Stimulated activated naive CD8-positive, alpha-beta T cell treated with anti-CD3 and anti-CD28 coated beads, Interleukin-15, amount 100 ng/mL, for 72 hours (primary cell): ENCODE measurements around the gene KRTAP12-3.
"Not testable (repeated sequence)": the region's sequence is repeated elsewhere in the genome, so short reads cannot be mapped to it uniquely, and the experiment has no call there.

Experiments used
- ATAC-seq: fragments of 150-1000 bp; cut with Tn5 transposase; 2 replicates; pipeline ENCODE4 v1.10.0; 2021; ENCODE audit warnings: mild to moderate bottlenecking, moderate library complexity
- DNase-seq, 2 donors: peaks; one replicate each; pipeline ENCODE4 v3.0.0; 2021 to 2022
- H3K27ac Mint-ChIP-seq, 2 donors: one replicate each; pipeline ENCODE4 v1.8.0; 2022; ENCODE audit warnings: mild to moderate bottlenecking in 2 of 2, mixed read lengths in 2 of 2, moderate library complexity in 2 of 2
- H3K27me3 Mint-ChIP-seq: one replicate; pipeline ENCODE4 v1.8.0; 2022; ENCODE audit warnings: mixed read lengths
- H3K4me1 Mint-ChIP-seq: one replicate; pipeline ENCODE4 v1.8.0; 2022; ENCODE audit warnings: mild to moderate bottlenecking, mixed read lengths
- H3K4me3 Mint-ChIP-seq, 2 donors: one replicate each; pipeline ENCODE4 v1.8.0; 2022; ENCODE audit warnings: mild to moderate bottlenecking in 2 of 2, mixed read lengths in 2 of 2, moderate library complexity in 1 of 2
- H3K9me3 Mint-ChIP-seq, 2 donors: one replicate each; pipeline ENCODE4 v1.8.0; 2022; ENCODE audit warnings: mixed read lengths in 2 of 2

KRTAP12-3 gene

GRCh38 chr21:44638506-44639330, 19.0 kb upstream of the KRTAP12-3 start:
- not testable (repeated sequence) for H3K4me1 Mint-ChIP-seq, DNase-seq, H3K4me3 Mint-ChIP-seq, ATAC-seq, H3K27me3 Mint-ChIP-seq
- Mint-ChIP-seq H3K27ac (peak overlapping the region; percentile 53 to 83), H3K9me3 (peaks cover 26 to 43% of the 10 kb centered on the region in 2 donors)

- H3K27ac Mint-ChIP-seq = peak overlapping the region in 1 of 2 donors; percentile 53
- H3K9me3 Mint-ChIP-seq = peaks cover 28 to 44% of the 10 kb centered on the region in 2 donors
- no peak overlapping the region for H3K4me3 Mint-ChIP-seq
- peaks cover 10% of the 10 kb centered on the region for H3K4me1 Mint-ChIP-seq
- no peaks in the 10 kb centered on the region for H3K27me3 Mint-ChIP-seq
- DNase-seq (no peak), ATAC-seq (no peak)
Measured at GRCh38 chr21:44639331-44639655, 18.4 kb upstream of the KRTAP12-3 start.

- Mint-ChIP-seq H3K27me3 (no peaks in the 10 kb centered on the region), H3K4me3 (no peak overlapping the region), H3K27ac (no peak overlapping the region), H3K9me3 (peaks cover 33 to 48% of the 10 kb centered on the region in 2 donors), H3K4me1 (peaks cover 10% of the 10 kb centered on the region)
- ATAC-seq = no peak
- DNase-seq = no peak
Measured at GRCh38 chr21:44640761-44641160, 17.0 kb upstream of the KRTAP12-3 start.

GRCh38 chr21:44643741-44644310, 13.9 kb upstream of the KRTAP12-3 start:
- H3K4me3 Mint-ChIP-seq = no peak overlapping the region
- H3K4me1 Mint-ChIP-seq = peaks cover 12% of the 10 kb centered on the region
- no peaks in the 10 kb centered on the region for H3K27me3 Mint-ChIP-seq
- peaks cover 33 to 48% of the 10 kb centered on the region in 2 donors for H3K9me3 Mint-ChIP-seq
- H3K27ac Mint-ChIP-seq = no peak overlapping the region
- DNase-seq (no peak), ATAC-seq (no peak)

- Mint-ChIP-seq H3K9me3 (peaks cover 33 to 47% of the 10 kb centered on the region in 2 donors), H3K27ac (no peak overlapping the region), H3K27me3 (no peaks in the 10 kb centered on the region), H3K4me1 (peaks cover 18% of the 10 kb centered on the region), H3K4me3 (no peak overlapping the region)
- DNase-seq (no peak), ATAC-seq (no peak)
Measured at GRCh38 chr21:44644878-44645277, 12.9 kb upstream of the KRTAP12-3 start.

- H3K27me3 Mint-ChIP-seq, H3K4me3 Mint-ChIP-seq, DNase-seq, ATAC-seq: not testable (repeated sequence)
- peaks cover 26 to 30% of the 10 kb centered on the region in 2 donors for H3K9me3 Mint-ChIP-seq
- H3K27ac Mint-ChIP-seq = peak within 1 kb of the TSS in 1 of 2 donors; percentile 48
- H3K4me1 Mint-ChIP-seq = peaks cover 31% of the 10 kb centered on the region
Measured at GRCh38 chr21:44646366-44647221, 11.1 kb upstream of the KRTAP12-3 start, which contains the start of gene KRTAP10-11. Gene KRTAP10-11, plus strand, starts transcription at chr21:44646414. Its CDS starts 45 bp downstream, at chr21:44646459.

- no peak for DNase-seq
- H3K4me1 Mint-ChIP-seq = peaks cover 32% of the 10 kb centered on the region
- H3K27me3 Mint-ChIP-seq = no peaks in the 10 kb centered on the region
- H3K27ac Mint-ChIP-seq = peak overlapping the region in 1 of 2 donors; percentile 48
- no peak overlapping the region for H3K4me3 Mint-ChIP-seq
- peaks cover 26 to 28% of the 10 kb centered on the region in 2 donors for H3K9me3 Mint-ChIP-seq
- ATAC-seq = no peak
Measured at GRCh38 chr21:44647222-44647552, 10.5 kb upstream of the KRTAP12-3 start.

GRCh38 chr21:44648557-44649311, 9.0 kb upstream of the KRTAP12-3 start:
- Mint-ChIP-seq H3K9me3 (peaks cover 14 to 21% of the 10 kb centered on the region in 2 donors), H3K27ac (no peak overlapping the region), H3K4me1 (peaks cover 36% of the 10 kb centered on the region), H3K27me3 (no peaks in the 10 kb centered on the region), H3K4me3 (no peak overlapping the region)
- ATAC-seq (no peak), DNase-seq (no peak)

GRCh38 chr21:44649521-44650100, 8.1 kb upstream of the KRTAP12-3 start:
- ATAC-seq (no peak), DNase-seq (no peak)
- H3K9me3 Mint-ChIP-seq = peaks cover 6 to 21% of the 10 kb centered on the region in 2 donors
- H3K27me3 Mint-ChIP-seq = no peaks in the 10 kb centered on the region
- H3K4me1 Mint-ChIP-seq = peaks cover 44% of the 10 kb centered on the region
- no peak overlapping the region for H3K4me3 Mint-ChIP-seq
- no peak overlapping the region for H3K27ac Mint-ChIP-seq

GRCh38 chr21:44650265-44650972, 7.3 kb upstream of the KRTAP12-3 start:
- Mint-ChIP-seq H3K4me3 (no peak overlapping the region), H3K27ac (no peak overlapping the region), H3K27me3 (no peaks in the 10 kb centered on the region), H3K4me1 (peaks cover 53% of the 10 kb centered on the region), H3K9me3 (peaks cover 0 to 21% of the 10 kb centered on the region in 2 donors)
- ATAC-seq (no peak), DNase-seq (no peak)

GRCh38 chr21:44650973-44651675, 6.6 kb upstream of the KRTAP12-3 start:
- Mint-ChIP-seq H3K4me1 (peaks cover 60% of the 10 kb centered on the region), H3K4me3 (no peak overlapping the region), H3K9me3 (peaks cover 3 to 28% of the 10 kb centered on the region in 2 donors), H3K27me3 (no peaks in the 10 kb centered on the region), H3K27ac (peak overlapping the region in 1 of 2 donors; percentile 15)
- DNase-seq (no peak), ATAC-seq (no peak)

- Mint-ChIP-seq H3K27ac (no peak overlapping the region), H3K9me3 (peaks cover 17 to 48% of the 10 kb centered on the region in 2 donors), H3K4me1 (peaks cover 67% of the 10 kb centered on the region), H3K4me3 (no peak overlapping the region), H3K27me3 (no peaks in the 10 kb centered on the region)
- ATAC-seq = no peak
- DNase-seq = no peak
Measured at GRCh38 chr21:44653123-44653522, 4.6 kb upstream of the KRTAP12-3 start.

GRCh38 chr21:44653656-44654575, 3.8 kb upstream of the KRTAP12-3 start:
- DNase-seq (no peak), ATAC-seq (peak; percentile 7)
- Mint-ChIP-seq H3K27me3 (no peaks in the 10 kb centered on the region), H3K4me1 (peaks cover 75% of the 10 kb centered on the region), H3K9me3 (peaks cover 17 to 55% of the 10 kb centered on the region in 2 donors), H3K27ac (peak overlapping the region; percentile 20 to 59), H3K4me3 (peak overlapping the region in 1 of 2 donors; percentile 13)
